Activated CD4-positive, alpha-beta T cell treated with anti-CD3 and anti-CD28 coated beads, Interleukin-2, amount 50 U/mL, for 48 hours (primary cell): ENCODE data around the gene GPRC5C.

Source experiments
- DNase-seq, 2 experiments: peaks; one replicate each; pipeline ENCODE4 v3.0.0-alpha.2; 2020

GPRC5C gene

DNA sequence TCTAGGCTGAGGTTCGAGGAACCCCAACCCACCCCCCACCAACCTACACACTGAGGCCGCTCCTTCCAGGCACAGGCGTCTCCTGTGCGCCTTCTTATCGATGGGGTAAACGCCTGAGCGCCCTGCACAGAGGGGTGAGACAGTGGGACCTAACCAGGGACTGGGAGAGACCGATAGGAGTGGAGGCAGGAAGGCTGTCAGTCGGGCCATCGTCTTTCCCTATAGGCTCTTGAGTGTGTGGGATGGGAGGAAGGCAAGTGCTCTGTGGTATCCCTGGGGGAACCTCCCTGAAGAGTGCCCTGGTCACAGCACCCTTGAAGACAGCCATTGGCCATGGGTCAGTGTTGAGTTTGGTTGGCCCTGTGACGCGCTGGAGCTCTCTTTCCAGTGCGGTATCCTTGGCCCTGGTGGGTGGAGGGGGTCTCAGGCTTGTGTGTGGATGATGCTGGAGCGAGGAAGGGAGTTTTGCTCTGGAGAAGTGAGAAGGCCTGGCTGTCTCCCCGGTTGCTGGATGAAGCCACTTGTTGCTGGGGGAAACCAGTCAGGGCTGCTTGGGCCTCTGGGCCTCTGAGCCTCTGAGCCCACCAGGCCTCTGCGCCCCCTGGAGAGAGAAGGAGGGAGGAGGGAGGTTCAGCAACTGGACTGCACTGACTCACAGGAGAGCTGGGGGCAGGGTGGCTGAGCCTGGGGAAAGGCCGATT is 1.7 kb downstream of the GPRC5C start:
- DNase-seq, result no peak

DNA sequence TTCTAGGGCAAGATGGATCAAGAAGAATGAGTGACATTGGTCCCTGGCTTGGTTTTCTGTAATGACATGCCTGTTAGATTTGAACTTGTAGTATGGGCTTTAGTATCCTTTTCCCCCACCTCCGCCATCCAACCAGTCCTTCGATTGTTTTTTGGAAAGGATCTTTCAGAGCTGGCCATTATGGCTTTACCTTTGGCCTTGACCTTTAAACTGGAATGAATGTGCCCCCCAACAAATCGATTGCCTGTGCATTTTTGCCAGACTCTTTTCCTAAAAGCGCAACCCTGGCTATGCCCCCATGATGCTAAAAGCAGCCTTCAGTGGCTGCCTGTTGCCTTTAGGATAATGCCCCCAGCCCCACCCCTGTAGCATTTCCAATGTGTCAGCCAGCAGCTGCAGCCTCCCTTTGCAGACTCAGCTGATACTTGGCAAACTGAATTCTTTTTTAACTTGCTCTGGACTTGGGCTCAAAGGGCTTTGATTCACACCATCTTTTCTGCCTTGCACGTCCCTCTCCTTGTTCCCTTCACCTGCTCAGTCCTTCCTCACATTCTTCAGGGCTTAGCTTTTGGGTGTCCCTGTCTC is 4.0 kb downstream of the GPRC5C start:
- DNase-seq, result no peak

DNA sequence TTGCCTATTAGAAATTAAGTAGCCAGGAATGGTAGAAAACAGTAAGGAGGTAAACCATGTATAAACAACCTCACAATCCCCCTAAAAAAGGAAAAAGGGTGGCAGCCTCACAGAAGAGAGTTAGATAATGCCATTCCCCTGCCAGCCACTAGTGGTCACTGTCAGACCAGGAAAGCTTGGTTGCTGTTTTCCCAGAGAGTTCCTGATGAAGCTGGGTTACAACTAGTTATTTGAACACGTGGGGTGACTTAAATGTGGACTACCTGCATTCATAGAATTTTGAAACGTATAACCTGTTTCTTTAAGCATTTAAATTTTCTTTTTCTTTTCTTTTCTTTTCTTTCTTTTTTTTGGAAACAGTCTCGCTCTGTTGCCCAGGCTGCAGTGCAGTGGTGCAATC is 5.8 kb downstream of the GPRC5C start:
- DNase-seq, result peak in 1 of 2 experiments; percentile 40

DNA sequence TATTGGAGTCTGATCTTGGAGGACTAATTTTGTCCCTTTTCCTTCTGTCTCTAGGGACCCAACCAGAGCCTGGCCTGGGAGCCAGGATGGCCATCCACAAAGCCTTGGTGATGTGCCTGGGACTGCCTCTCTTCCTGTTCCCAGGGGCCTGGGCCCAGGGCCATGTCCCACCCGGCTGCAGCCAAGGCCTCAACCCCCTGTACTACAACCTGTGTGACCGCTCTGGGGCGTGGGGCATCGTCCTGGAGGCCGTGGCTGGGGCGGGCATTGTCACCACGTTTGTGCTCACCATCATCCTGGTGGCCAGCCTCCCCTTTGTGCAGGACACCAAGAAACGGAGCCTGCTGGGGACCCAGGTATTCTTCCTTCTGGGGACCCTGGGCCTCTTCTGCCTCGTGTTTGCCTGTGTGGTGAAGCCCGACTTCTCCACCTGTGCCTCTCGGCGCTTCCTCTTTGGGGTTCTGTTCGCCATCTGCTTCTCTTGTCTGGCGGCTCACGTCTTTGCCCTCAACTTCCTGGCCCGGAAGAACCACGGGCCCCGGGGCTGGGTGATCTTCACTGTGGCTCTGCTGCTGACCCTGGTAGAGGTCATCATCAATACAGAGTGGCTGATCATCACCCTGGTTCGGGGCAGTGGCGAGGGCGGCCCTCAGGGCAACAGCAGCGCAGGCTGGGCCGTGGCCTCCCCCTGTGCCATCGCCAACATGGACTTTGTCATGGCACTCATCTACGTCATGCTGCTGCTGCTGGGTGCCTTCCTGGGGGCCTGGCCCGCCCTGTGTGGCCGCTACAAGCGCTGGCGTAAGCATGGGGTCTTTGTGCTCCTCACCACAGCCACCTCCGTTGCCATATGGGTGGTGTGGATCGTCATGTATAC is 8.0 kb downstream of the GPRC5C start:
- DNase-seq, result no peak

DNA sequence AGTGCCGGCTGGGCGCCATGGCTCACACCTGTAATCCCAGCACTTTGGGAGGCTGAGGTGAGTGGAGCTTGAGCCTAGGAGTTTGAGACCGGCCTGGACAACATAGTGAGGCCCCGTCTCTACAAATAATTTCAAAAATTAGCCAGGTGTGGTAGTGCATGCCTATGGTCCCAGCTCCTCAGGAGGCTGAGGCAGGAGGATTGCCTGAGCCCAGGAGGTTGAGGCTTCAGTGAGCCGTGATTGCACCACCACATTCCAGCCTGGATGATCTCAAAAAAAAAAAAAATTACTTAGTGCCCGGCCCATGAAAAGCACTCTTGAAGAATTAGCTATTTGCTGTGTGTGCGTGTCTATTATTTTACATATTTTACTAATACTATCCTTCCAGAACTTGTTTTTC is 9.6 kb downstream of the GPRC5C start:
- DNase-seq, result no peak

DNA sequence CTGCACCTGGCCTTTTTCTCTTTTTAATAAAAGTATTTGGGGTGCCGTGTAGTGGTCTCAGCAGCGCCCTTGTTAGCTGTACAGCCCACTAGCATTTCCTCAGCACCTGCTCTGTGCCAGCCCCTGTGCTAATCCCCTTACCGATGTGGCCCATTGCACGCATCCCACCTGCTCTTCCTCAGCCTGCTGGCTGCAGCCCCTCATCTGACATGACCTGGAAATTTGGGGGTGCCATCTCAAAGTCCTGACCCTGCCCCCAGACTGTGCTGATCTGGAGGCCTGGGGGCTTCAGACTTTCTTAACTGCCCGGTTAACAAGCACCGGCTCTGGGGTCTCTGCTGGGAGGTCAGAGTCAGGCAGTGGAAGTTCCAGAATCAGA is 10.4 kb downstream of the GPRC5C start:
- no peak for DNase-seq

DNA sequence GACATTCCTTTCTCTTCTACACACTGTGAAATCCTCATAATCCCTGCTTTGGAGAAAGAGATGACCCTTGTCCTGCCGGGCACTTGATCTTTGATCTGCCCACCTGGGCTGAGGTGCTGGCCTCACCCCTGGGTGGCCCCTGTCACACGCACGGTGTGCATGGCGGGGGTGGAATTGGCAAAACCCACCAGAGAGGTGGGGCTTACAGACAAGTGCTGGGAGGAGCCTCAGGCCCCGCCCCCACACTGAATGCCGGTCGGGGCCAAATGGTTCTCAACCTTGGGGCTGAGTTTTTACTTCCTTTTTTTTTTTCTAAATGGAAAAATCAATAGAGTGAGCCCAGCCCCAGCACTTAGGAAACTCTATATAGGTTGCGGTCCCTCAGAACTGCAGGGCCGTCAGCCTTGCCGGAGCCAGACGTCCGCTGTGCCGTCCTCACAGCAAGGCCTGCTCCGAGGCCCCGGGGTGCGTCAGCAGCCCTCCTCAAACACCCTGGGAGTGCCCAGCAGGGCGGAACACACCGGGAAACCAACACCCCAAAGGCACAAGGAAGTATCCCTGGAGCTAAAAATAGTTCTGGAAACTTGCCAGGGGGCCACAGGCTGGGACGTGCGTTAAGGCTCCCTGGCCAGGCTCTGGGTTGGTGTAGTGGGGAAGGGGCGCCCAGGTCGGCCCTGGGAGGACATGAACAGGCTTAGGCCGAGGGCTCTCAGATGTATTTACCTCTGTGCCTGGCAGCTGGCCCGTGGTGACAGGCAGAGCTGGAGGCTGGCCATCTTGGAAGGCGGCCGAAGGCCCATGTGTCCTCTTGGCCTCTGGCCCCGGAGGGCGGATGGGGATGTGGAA is 11.0 kb downstream of the GPRC5C start:
- DNase-seq, result no peak

DNA sequence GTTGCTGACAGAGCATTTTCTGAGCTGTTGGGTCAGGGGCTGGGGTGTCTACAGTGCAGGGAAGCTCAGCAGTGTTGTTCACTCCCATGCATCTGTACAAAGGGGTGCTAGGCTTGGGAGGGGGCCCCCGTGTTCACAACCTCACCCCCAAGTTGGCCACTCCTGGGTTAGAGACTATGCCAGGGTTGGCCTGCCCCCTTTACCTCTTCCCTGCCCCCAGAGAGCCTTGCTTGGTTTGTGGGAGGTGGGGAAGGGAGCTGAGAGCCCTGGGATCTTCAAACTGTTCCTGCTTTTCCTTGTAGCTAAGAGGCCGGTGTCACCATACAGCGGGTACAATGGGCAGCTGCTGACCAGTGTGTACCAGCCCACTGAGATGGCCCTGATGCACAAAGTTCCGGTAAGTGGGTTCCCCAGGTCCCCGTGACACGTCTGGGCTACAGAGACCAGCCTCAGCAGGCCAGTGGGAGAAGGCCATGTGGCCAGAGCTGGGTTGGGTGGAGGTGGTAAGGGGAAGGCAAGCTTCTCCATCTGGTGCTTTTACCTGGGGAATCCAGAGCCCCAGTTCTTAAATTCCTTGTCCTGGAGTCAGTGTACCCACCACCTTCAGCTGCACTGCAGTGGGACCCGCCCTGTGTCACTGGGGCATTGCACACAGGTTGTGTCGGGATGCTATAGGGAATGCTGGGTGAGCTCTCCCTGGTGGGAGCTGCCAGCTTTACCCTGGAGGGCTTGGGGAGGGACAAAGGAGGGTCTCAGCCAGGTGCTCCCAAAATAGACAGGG is 11.8 kb downstream of the GPRC5C start:
- no peak for DNase-seq

DNA sequence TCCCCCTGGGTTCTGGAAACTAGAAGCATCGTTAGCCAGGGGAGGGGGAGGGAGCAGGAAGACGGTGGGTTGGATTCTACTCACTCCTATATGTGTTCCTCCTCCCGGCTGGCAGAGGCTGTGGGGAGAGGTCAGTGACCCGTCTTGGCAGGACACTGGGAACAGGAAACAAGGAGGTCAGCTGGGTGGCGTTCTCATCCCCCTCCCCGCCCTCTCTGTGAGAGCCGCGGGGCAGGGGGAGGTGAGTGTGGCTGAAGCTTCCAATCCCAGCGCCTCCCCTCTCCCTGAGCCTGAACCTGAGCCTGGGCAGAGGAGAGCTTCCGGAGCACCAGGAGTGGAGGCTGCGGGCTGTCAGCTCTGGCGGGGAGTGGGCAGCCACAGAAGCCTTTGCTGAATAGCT is 12.5 kb downstream of the GPRC5C start:
- no peak for DNase-seq

DNA sequence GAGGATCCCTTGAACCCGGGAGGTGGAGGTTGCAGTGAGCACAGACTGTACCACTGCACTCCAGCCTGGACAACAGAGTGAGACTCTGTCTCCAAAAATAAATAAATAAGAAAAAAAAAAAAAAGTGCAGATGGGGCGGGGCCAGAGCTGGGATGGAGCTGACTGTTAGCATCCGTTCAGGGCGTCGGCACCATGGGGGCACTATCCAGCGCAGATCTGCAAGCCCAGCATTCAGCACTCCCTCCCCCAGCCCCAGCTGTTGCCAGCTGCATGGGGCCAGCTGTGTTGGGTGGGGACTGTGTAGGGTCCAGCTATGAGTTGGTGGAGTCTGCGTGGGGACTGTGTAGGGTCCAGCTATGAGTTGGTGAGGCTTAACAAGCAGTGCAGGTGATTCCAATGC is 13.3 kb downstream of the GPRC5C start:
- DNase-seq, result no peak

DNA sequence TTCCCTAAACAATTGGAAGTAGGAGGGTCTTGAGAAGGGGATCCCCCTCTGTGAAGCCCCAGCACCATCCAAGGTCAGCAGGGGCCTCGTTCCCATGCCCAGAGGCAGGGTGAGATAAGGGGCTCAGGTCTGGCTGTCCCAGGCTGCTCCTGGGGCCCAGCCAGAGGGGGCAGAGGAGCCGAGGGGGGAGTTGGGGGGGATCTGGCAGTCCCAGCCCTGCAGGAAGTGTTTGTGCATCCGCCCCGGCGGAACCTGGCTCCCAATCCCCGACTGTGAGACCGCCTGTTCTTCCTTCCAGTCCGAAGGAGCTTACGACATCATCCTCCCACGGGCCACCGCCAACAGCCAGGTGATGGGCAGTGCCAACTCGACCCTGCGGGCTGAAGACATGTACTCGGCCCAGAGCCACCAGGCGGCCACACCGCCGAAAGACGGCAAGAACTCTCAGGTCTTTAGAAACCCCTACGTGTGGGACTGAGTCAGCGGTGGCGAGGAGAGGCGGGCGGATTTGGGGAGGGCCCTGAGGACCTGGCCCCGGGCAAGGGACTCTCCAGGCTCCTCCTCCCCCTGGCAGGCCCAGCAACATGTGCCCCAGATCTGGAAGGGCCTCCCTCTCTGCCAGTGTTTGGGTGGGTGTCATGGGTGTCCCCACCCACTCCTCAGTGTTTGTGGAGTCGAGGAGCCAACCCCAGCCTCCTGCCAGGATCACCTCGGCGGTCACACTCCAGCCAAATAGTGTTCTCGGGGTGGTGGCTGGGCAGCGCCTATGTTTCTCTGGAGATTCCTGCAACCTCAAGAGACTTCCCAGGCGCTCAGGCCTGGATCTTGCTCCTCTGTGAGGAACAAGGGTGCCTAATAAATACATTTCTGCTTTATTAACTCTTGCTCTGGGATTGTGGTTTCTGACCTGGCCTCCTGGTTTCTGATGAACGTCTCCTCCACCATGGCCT is 14.9 kb downstream of the GPRC5C start:
- peak; percentile 38 to 56 for DNase-seq

DNA sequence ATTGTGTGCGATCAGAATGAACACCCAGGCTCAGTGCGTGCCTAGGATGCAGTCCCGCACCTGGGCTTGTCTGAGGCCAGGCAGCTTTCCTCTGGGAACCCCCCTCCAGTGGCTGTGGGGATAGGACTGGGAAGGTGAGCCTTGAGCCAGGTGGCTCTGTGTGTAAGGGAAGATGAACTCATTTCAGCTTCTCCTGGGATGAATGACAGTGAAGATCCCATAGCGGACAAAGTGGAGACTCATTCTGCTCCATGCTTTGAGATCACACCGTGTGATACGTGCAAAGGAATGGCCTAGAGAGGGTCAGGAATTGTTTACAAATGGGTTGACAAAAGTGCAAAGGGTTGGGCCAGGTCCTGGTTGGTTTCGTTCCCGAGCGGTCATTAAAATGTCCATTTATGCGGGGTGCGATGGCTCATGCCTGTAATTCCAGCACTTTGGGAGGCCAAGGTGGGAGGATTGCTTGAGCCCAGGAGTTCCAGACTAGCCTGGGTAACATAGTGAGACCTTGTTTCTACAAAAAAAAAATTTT is 15.8 kb downstream of the GPRC5C start:
- DNase-seq, result no peak

DNA sequence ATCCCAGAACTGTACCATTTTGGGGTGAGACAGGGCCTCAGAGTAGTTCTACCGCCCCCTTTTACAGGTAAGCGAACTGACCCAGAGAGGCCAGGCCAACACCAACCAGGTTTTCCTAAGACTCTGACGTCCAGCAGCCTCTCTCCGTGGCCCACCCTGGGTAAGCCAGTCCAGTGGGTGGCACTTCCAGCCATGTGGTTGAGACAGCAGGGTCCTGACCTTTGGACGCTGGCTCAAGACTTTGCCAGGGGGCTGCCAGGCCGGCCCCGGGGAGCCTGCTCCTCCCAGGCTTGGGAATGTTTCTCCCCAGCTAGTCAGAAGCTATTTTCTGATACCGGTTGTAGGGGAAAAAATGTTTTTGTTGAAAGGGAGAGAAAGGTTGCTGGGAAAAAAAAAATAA is 16.9 kb downstream of the GPRC5C start:
- DNase-seq, result no peak

DNA sequence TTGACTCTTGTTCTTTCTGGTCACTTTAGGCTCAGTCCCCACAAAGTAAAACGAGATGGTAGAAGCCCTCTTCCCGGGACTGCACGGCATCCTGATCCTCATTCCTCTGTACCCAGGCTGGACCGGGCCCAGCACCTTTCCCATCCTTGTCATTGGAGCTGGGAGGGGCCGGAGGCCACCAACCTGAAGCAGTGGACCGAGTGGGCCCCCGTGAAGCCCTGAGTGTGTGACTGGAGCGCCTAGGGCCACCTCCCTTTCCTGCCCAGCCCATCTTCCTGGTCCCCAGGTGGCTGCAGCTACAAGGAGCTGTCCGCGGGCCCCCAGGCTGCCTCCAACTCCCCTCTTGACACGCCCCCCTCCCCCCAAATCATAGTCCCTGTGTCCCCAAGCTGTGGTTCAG is 17.4 kb downstream of the GPRC5C start:
- no peak for DNase-seq

DNA sequence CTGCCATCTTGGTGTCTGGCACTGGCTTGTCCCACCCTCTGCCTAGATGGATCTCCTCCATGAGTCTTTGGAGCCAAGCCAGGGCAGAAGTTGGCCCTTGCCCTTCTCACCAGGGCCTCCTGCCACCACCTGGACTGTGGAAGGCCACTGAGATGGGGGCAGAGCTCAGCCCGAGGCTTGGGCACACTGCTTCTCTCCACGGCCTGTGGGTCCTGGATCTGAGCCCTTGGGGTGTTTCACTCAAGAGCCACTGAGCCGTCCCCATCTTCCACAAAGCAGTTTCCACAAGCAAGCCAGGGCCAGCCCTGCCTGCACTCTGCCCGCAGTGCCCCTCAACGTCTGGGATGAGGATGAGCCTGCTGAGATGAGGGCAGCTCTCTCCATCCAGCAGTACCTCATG is 17.9 kb downstream of the GPRC5C start:
- DNase-seq, result no peak

DNA sequence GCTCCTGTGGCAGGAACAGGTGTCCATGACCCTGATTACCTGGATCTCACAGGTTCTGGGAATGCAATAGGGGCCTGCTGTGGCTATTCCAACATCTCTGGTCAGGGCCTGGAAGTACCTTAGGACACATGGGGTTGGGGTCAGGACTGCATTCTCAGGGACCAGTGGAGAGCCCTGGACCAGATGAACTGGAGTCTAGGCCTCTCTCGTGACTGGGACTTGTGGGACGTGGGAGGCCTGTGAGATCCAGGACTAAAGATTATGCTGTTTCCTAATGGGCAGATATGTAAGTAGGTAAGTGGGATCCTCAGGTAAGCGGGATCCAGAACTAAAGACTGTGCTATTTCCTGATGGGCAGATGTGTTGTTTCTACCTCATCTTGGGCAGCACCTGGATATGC is 18.3 kb downstream of the GPRC5C start:
- no peak for DNase-seq

DNA sequence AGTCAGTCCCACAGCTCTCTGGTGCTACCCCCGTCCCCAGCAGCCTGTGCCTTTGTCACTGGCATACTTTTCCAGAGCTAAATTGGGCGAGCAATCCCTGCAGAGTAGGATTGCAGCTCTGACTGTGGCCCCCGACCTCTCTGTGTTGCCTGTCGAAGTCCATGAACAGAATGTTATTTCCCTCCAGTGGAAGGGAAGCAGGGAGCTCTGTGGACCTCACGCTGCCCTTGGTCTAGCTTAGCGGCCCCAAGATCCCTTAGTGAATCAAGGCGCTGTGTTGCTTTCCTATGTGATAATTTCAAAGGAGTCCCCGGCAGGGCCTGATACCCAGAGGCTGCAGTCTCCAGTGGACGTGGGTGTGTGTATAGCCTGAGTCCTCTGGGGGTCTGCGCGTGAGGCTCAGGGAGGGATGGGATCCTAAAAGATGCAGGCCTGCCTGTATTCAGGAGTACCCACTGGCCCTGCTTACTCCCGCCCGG is 19.1 kb downstream of the GPRC5C start:
- no peak for DNase-seq

DNA sequence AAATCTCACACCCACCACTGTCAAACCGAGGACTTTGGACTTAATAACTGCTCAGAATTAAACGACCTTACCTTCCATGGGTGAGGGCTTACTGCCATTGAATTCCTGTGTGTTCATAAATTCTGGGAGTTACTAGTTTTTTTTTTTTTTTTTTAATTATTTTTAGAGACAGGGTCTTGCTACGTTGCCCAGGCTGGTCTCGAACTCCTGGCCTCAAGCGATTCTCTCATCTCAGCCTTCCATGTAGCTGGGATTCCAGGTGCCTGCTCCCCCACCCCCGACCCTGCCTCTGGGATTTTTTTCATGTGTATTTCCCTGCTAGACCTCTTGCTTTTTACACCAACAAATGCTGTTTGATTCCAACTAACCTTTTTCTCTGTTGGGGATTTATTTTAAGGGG is 19.7 kb downstream of the GPRC5C start:
- DNase-seq, result no peak

DNA sequence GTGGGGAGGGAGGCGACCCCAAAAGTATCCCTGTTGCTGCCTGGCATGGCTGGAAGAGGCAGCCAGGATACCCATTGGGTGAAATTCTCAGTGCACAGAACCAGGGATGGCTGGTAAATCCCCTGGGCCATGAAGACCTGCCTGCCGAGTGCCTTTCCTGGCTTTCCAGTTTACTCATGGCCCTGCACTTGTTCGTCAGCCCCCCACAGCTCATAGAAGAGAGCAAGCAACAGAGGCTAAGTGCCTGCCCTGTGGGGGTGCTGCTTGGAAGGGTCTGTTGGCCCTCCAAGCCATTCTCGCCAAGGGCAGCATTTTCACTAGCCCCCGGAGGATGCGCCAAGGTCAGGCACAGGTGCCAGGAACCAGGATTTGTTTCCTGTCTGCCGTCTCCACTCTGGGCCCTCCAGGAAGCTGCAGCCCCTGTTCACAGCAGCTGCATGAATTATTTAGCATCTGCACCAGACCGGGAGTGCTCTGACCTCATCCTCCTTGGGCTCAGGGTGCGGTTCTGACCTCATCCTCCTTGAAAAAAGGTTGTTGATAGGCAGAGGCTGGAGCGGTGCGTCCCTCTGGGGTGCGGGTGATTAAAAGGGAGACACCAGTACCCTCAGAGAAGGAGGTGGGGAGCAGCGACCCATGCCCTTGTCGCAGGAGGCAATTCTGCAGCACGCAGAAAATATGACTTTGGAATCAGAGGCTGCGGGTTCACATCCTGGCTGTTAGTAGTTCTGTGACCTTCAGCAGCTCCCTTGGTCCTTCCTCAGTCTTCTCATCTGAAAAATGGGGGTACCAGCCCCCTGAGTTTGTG is 20.3 kb downstream of the GPRC5C start:
- no peak for DNase-seq
